ENCODE results near the gene CNOT6.
"Not testable (repeated sequence)": the region's sequence is repeated elsewhere in the genome, so short reads cannot be mapped to it uniquely, and the experiment has no call there.

GRCh38 chr5:180497865-180498264 is 3.7 kb downstream of the CNOT6 start:
- TF ChIP-seq POLR2A, CTCF (IDR thresholded peaks at IDR 0.05): not testable (repeated sequence)

Data from upper lobe of left lung (tissue), 4 donors.